IMR-90 (cell line): ENCODE measurements around the gene SRRM2. TPM values are rescaled to one million over a fixed set of nuclear protein-coding genes. Genes with fewer than 3 reads are reported as not detected.

ENCODE experiments used
- ATAC-seq: fragments of 200-7000 bp; cut with Tn5 transposase; 2 replicates; pipeline ENCODE4 v1.9.1; 2020; ENCODE audit warnings: low read depth, mild to moderate bottlenecking, moderate library complexity
- BruUV-seq: library from RNA; stranded (reverse); fragments of 400-500 nt; replicated peaks from 2 replicates; lab custom pipeline; 2021; lab: Mats Ljungman, UMichigan
- CTCF ChIA-PET: fragments of 300-600 bp; formaldehyde crosslinking; extraction: SDS; loops from one replicate; lab custom pipeline; 2021; ENCODE audit warnings: antibody characterized with exemption; lab: Yijun Ruan, JAX
- POLR2A ChIA-PET: fragments of 300-600 bp; sonication (Branson Sonifier 250); formaldehyde crosslinking; loops from one replicate; lab custom pipeline; 2022; ENCODE audit warnings: antibody characterized with exemption; ENCODE audit not compliant: unreplicated experiment; lab: Charles Lee
- DNase-seq: peaks from one replicate; pipeline ENCODE4 v3.0.0; 2013
- H2AFZ ChIP-seq: replicated peaks from 2 replicates; pipeline ENCODE3; 2013; ENCODE audit warnings: low read length, mild to moderate bottlenecking; ENCODE audit not compliant: poor library complexity
- H2AK5ac ChIP-seq: 2 replicates; pipeline ENCODE4 v1.6.1; 2013; ENCODE audit warnings: low read depth, low read length, inconsistent platforms
- H2AK9ac ChIP-seq: replicated peaks from 2 replicates; pipeline ENCODE3; 2013; ENCODE audit warnings: mild to moderate bottlenecking, low read depth, low read length, moderate library complexity; ENCODE audit not compliant: poor library complexity
- H2BK120ac ChIP-seq: 2 replicates; pipeline ENCODE4 v1.6.1; 2013; ENCODE audit warnings: low read depth, low read length, inconsistent platforms
- H2BK15ac ChIP-seq: 3 replicates; pipeline ENCODE4 v1.6.1; 2013; ENCODE audit warnings: low read depth, low read length, inconsistent platforms
- H2BK20ac ChIP-seq: 2 replicates; pipeline ENCODE4 v1.6.1; 2013; ENCODE audit warnings: low read depth, mild to moderate bottlenecking, inconsistent platforms, low read length, moderate library complexity
- H2BK5ac ChIP-seq: 2 replicates; pipeline ENCODE4 v1.6.1; 2013; ENCODE audit warnings: mild to moderate bottlenecking, low read depth, low read length, inconsistent platforms; ENCODE audit not compliant: poor library complexity, severe bottlenecking
- H3K14ac ChIP-seq: replicated peaks from 2 replicates; pipeline ENCODE4 v1.6.1; 2013; ENCODE audit warnings: low read depth, low read length, inconsistent platforms
- H3K18ac ChIP-seq: 2 replicates; pipeline ENCODE4 v1.6.1; 2013; ENCODE audit warnings: low read depth, low read length, control low read depth
- H3K23ac ChIP-seq: 2 replicates; pipeline ENCODE4 v1.6.1; 2013; ENCODE audit warnings: low read depth, low read length, inconsistent platforms
- H3K27ac ChIP-seq: 2 replicates; pipeline ENCODE4 v1.5.1; 2013; ENCODE audit warnings: mild to moderate bottlenecking, control low read depth, low read length; ENCODE audit not compliant: insufficient read depth
- H3K27me3 ChIP-seq: 2 replicates; pipeline ENCODE4 v1.6.1; 2013; ENCODE audit warnings: low read length; ENCODE audit not compliant: control insufficient read depth, insufficient read depth
- H3K36me3 ChIP-seq: 2 replicates; pipeline ENCODE4 v1.6.1; 2013; ENCODE audit warnings: low read length, mixed read lengths; ENCODE audit not compliant: control insufficient read depth, insufficient read depth
- H3K4ac ChIP-seq: 2 replicates; pipeline ENCODE4 v1.6.1; 2013; ENCODE audit warnings: low read depth, low read length, inconsistent platforms
- H3K4me1 ChIP-seq: 2 replicates; pipeline ENCODE4 v1.6.1; 2013; ENCODE audit warnings: low read length, mixed read lengths; ENCODE audit not compliant: control insufficient read depth, insufficient read depth
- H3K4me2 ChIP-seq: 2 replicates; pipeline ENCODE4 v1.6.1; 2013; ENCODE audit warnings: low read depth, mild to moderate bottlenecking, control low read depth, low read length, moderate library complexity
- H3K4me3 ChIP-seq: 2 replicates; pipeline ENCODE4 v1.5.1; 2013; ENCODE audit warnings: low read depth, mild to moderate bottlenecking, control low read depth, low read length, moderate library complexity; ENCODE audit not compliant: insufficient read depth
- H3K56ac ChIP-seq: 2 replicates; pipeline ENCODE4 v1.6.1; 2013; ENCODE audit warnings: low read length, inconsistent platforms; ENCODE audit not compliant: insufficient read depth; ENCODE audit errors: extremely low read depth
- H3K79me1 ChIP-seq, 2 experiments: 2 replicates each; pipeline ENCODE4 v1.6.1; 2013; ENCODE audit warnings: low read length in 2 of 2, inconsistent platforms in 1 of 2, low read depth in 1 of 2
- H3K9ac ChIP-seq: 2 replicates; pipeline ENCODE4 v1.6.1; 2013; ENCODE audit warnings: low read depth, low read length, control low read depth
- H3K9me1 ChIP-seq: 2 replicates; pipeline ENCODE4 v1.6.1; 2013; ENCODE audit warnings: low read length, inconsistent platforms; ENCODE audit not compliant: insufficient read depth
- H3K9me3 ChIP-seq: 2 replicates; pipeline ENCODE4 v1.6.1; 2013; ENCODE audit warnings: low read length; ENCODE audit not compliant: control insufficient read depth, insufficient read depth
- H4K20me1 ChIP-seq: 2 replicates; pipeline ENCODE4 v1.6.1; 2013; ENCODE audit warnings: low read length, inconsistent platforms; ENCODE audit not compliant: insufficient read depth
- H4K5ac ChIP-seq: 2 replicates; pipeline ENCODE4 v1.6.1; 2013; ENCODE audit warnings: mild to moderate bottlenecking, low read depth, low read length, control low read depth
- H4K8ac ChIP-seq, 2 experiments: 2 replicates each; pipeline ENCODE4 v1.6.1; 2013; ENCODE audit warnings: low read depth in 2 of 2, low read length in 2 of 2, control low read depth in 1 of 2, inconsistent platforms in 1 of 2
- H4K91ac ChIP-seq: 2 replicates; pipeline ENCODE4 v1.6.1; 2013; ENCODE audit warnings: low read depth, low read length, inconsistent platforms; ENCODE audit not compliant: insufficient read depth
- BHLHE40 ChIP-seq: fragments of 150-350 bp; IDR thresholded peaks from 2 replicates; pipeline ENCODE4 v1.6.1; 2016; ENCODE audit warnings: mild to moderate bottlenecking, low read depth, low read length
- MAZ ChIP-seq: IDR thresholded peaks from 2 replicates; pipeline ENCODE4 v1.6.1; 2012; ENCODE audit warnings: low read depth, mild to moderate bottlenecking, low read length, improper control_type of control experiment, moderate library complexity, borderline replicate concordance
- POLR2A ChIP-seq: IDR thresholded peaks from 2 replicates; pipeline ENCODE4 v1.6.1; 2012; ENCODE audit warnings: mild to moderate bottlenecking, low read depth, low read length
- RFX5 ChIP-seq: IDR thresholded peaks from 2 replicates; pipeline ENCODE4 v1.8.0; 2012; ENCODE audit warnings: low read depth, mild to moderate bottlenecking, low read length, moderate library complexity
- WGBS, 2 experiments: methylation state at CpG; one replicate each; pipeline versions ENCODE4 v1.1.5 to v1.1.7; 2013; ENCODE audit warnings: missing lambda C conversion rate in 2 of 2; ENCODE audit not compliant: insufficient read length in 1 of 2; ENCODE audit errors: extremely low coverage in 2 of 2; 5-methylcytosine and 5-hydroxymethylcytosine counted together
- dilution Hi-C: fragments of 300-500 bp; cut with HindIII; formaldehyde crosslinking; loops from one replicate; pipeline ENCODE4 v1.14.3; 2018; ENCODE audit warnings: low sequenced_read_pairs; ENCODE audit not compliant: unreplicated experiment
- in situ Hi-C: fragments of 300-500 bp; cut with MboI; formaldehyde crosslinking; loops from 3 replicates; pipeline ENCODE4 v1.14.3; 2019; ENCODE audit warnings: low sequenced_read_pairs, inconsistent platforms, mixed read lengths
- intact Hi-C: fragments of 100-400 bp; cut with micrococcal nuclease; formaldehyde crosslinking; loops from 2 replicates; pipeline ENCODE4 v1.10.0; 2022
- polyA plus RNA-seq, 3 experiments: library from polyadenylated mRNA; depleted of rRNA; stranded (reverse); fragments of >200 nt; gene quantifications; 2 replicates each; pipeline ENCODE4 v1.2.3, GENCODE V29; 2012; ENCODE audit warnings: low replicate concordance in 1 of 3
- total RNA-seq: library from RNA; depleted of rRNA; stranded (reverse); fragments of >200 nt; gene quantifications from 2 replicates; pipeline ENCODE4 v1.2.3, GENCODE V29; 2012

SRRM2 gene
- total and polyA plus RNA-seq, 2 of the 4 experiments (the other 2 are of a cell fraction), result 20.3 to 300 TPM

DNA sequence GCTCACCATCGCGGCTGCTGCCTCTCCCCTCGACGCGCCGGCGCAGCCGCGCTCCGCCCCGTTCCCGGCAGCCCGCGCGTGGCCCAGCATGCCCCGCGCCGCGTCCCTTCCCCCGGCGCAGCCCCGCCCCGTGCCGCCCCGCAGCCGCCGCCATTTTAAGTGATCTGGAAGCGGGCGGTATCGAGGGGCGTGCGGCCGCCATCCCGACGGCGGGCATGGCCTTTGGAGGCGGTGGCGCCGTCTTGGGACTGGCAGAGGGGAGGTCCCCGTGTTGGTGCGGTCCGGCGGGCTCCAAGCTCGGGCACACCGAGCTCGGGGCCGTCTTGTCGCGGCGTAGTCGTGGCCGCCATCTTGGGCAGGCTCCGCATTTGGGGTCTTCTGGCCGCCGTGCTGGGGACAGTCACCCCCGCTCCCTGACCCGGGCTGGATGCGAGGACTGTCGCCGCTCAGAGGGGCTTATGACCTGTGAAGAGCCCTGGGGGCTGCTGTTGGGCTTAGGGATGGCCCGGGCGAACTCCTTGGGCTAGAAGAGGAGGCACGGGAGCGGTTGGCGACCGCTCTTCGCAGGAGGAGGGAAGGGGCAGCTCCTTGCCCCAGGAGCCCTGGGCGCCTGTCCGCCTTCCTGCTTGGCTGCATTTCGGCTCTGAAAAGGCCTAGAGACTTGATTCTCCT is 24.9 kb downstream of the SRRM2 start, which contains the start of gene ELOB (continued):
- TF ChIP-seq MAZ, result peak; percentile 77; the same call in 1 of the 2 replicates

DNA sequence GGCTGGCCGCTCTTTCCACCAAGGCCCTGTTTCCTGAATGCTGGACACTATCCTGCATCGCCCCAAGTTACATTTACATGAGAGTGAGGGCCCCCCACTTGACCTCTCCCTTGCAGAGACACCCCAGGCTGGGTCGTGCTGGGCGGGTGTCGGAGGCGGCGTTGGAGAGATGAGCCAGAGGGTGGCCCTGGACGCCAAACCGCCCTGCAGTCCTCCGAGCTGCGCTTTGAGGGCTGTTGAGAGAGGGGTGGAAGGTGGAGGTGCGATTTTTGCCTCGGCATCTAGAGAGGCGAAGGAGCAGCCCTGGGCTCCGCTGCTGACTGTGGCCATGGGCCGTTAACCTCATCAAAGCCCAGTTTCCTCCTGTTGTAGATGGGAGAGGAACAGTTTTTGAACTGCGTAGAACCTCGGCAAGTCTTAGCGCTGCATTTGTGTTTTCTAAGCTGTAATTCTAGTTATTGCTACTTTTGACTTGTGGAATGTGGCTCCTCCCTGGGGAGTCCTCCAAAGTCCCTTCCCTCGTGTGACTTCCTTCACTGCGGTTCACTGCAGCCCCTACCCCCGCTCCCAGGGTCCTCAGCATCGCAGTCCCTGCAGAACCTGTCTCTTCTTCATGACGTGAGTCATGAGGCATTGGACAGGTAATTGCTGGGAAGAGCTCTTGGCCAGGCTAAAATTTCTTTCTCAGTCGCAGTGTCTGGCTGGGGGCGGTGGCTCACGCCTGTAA is 25.6 kb downstream of the SRRM2 start:
- H2AFZ ChIP-seq, result peak overlapping the region; percentile 98
- DNase-seq (no peak), ATAC-seq (peak; percentile 1)
- H3K9me3 ChIP-seq, result no peaks in the 10 kb centered on the region
- peaks cover 9% of the 10 kb centered on the region for H3K4me1 ChIP-seq
- H4K20me1 ChIP-seq, result peaks cover 30% of the 10 kb centered on the region
- in situ Hi-C loops (no loop called here), dilution Hi-C loops (no loop called here), intact Hi-C loops (no loop called here)
- peak overlapping the region; percentile 99 for H3K4ac ChIP-seq
- peak overlapping the region; percentile 99 to 100 for H4K8ac ChIP-seq
- POLR2A ChIA-PET, result no interaction called here
- H3K36me3 ChIP-seq, result peaks cover 21% of the 10 kb centered on the region
- TF ChIP-seq POLR2A (peak; percentile 14; the same call in 1 of the 2 replicates), BHLHE40 (no peak), RFX5 (no peak)
- H3K14ac ChIP-seq, result peak overlapping the region; percentile 99
- peak overlapping the region; percentile 98 for H2AK5ac ChIP-seq
- peak overlapping the region; percentile 96 for H3K56ac ChIP-seq
- no peak overlapping the region for H2BK15ac ChIP-seq
- H3K27ac ChIP-seq, result peak overlapping the region; percentile 100
- H3K9ac ChIP-seq, result peak overlapping the region; percentile 99
- peak overlapping the region; percentile 99 for H4K91ac ChIP-seq
- H3K23ac ChIP-seq, result peak overlapping the region; percentile 99
- H3K18ac ChIP-seq, result peak overlapping the region; percentile 97; the same call in 1 of the 2 replicates
- CTCF ChIA-PET, result no interaction called here
- H2BK120ac ChIP-seq, result peak overlapping the region; percentile 65; the same call in 1 of the 2 replicates
- no peak overlapping the region for H2BK20ac ChIP-seq
- H2BK5ac ChIP-seq, result peak overlapping the region; percentile 97
- H3K9me1 ChIP-seq, result peaks cover 10% of the 10 kb centered on the region
- H3K4me2 ChIP-seq, result peak overlapping the region; percentile 86
- 40% methylated on average over 5 of the region's 27 CpGs; no CpG with 5 or more reads in 1 of the 2 experiments for WGBS, 2 experiments
- peaks cover under 1% of the 10 kb centered on the region; the same call in 1 of the 2 replicates for H3K27me3 ChIP-seq
- peaks cover 16 to 62% of the 10 kb centered on the region in 2 experiments for H3K79me1 ChIP-seq
- H2AK9ac ChIP-seq, result peak overlapping the region; percentile 100
- H4K5ac ChIP-seq, result peak overlapping the region; percentile 98
- H3K4me3 ChIP-seq, result peak overlapping the region; percentile 96
- no TSS peak for BruUV-seq
